GM21360 (cell line): ENCODE measurements around the gene TTLL6.

ENCODE experiments used
- ATAC-seq: cut with Tn5 transposase; IDR thresholded peaks from one replicate; pipeline ENCODE4 v1.9.1; 2021; ENCODE audit warnings: mild to moderate bottlenecking, moderate library complexity; ENCODE audit not compliant: unreplicated experiment

TTLL6 gene

DNA sequence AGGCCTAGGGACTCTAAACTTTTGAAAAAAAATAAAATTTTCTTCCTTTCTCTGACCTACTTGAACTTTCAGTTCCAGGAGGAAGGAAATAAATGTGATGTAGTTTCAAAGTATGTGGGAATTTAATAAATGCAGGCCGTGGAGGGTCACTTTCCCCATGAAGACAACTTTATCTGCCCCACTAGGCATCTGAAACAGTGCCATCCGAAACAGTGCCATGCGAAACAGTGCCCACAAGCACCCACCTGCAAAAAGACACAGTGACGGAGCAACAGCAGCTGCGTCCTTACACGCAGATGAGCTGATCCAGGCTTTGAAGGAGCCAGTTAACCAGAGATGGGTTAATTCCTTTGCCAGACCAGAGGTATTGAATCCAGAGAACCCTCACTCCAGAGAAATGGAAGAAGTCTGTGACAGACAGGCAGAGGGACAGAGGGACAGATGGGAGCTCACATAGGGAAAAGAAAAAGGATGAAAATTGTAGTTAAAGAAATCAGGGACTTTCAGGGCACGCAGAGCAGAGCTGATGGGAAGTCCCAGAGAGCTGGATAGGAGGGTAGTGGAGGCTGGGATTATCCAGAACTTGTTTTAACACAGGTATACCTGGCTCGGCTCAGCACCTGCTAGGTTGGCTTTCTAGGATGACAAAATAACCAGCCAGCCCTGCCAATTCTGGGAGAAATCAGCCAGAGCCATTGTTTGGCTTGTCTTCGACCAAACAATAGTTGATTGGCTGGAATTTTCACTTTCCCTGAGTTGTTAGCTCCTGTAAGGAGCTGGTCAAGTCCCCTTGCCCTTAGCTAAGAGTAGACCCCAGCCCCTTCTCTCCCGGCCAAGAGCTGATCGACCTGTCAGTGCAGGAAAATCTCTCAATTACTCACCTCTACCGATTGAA is 71.4 kb downstream of the TTLL6 start:
- no peak for ATAC-seq

DNA sequence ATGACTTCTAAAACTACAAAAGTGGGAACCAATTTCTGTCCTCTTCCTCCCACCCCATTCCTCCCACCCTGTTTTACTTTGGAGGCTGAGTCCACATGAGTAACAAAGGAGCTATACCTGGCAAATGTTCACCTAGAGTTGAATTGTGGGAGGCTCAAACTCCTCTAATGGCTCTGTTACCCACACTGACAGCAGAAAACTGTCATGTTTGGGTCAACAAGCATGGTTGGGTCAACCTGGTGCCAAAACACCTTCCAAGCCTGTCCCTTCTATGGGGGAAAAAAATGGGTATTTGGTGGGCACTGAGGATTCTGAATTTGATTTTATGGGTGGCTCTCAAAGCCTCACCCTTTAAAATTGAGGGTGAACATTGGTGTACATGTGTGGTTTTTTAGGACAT is 76.5 kb downstream of the TTLL6 start:
- no peak for ATAC-seq

DNA sequence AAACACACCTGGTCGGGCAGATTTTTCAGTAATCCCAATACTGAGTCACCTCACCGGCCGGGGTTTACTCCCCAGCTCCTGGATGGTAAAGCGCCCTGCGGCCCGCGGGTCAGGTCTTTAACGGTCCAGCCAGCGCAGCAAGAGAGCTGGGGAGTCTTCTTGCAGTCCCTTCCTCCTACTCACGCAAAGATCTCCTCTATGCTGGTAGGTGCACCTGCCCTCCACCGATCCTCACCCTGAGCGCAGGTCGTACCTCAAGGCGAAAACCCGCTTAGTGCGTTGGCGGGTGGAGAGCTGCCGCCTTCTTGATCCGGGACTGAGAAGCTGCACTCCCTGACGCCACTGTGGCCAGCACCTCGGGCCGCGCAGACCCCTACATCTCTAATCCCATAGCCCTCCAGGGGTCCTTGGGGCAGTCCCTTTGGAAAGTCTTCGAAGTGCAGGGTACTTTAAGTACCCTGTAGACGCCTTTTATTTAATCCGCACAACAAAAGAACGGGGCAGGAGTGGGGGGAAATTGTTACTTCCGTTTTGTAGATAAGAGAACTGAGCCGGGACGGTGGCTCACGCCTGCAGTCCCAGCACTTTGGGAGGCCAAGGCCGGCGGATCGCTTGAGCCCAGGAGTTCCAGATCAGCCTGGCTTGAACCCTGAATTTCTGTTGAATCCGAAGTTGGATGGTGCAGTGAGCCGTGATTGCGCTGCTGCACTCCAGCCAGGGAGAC is 78.1 kb downstream of the TTLL6 start:
- no peak for ATAC-seq

DNA sequence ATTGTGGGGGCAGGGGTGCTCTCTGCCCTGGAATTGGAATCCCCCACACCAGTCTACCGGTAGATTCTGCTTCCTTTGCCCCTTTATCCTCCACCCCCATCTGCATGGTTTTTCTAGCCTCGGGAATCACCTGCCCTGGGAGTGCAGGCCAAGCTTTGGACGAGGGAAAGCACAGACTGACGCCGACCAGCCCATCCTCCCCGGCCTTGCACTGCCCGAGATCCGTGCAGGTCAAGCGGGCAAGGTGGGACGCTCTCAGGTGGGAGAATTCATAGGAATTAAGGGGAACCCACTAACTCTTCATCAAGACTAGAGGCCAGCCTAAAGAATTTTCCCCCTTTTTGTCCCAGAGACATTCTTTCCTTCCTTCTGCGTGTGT is 78.6 kb downstream of the TTLL6 start:
- no peak for ATAC-seq

DNA sequence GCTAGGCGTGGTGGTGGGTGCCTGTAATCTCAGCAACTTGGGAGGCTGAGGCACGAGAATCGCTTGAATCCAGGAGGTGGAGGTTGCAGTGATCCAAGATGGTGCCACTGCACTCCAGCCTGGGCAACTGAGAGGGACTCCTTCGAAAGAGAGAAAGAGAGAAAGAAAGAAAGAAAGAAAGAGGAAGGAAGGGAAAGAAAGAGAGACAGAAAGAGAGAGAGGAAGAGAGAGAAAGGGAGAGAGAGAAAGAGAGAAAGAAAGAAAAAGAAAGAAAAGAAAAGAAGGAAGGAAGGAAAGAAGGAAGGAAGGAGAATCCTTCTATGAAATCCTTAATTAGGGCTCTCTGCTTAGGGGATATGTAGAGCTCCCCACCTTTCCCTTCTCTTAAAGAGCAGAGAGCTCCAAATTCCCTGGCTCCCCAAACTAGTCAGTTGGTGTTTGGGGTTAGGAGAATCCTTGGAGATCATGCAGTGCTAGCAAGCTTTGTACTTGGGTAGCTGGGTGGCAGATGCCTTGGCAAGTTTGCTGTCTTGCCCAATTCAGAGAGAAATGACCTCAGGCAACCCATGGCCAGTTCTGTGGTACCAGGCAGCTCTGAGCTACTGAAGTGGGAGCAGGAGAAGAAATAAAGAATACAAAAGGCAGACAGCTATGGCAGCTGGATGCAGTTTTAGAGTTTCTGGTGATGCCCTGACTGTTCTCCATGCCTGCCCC is 79.5 kb downstream of the TTLL6 start:
- ATAC-seq: no peak

DNA sequence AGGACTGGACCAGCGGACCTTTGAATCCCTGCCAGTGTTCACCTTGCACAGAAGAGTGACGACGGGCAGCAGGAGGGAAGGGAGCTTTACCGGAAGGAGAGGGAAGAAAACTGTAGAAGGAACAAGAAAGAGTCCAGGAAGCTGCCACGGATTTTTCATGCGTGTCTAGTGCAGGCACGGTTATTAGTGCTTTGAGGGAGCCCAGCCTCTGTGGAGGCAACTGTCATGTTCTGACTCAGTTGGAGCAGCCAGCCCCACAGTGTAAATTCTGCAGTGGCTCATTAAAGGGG is 82.0 kb downstream of the TTLL6 start:
- no peak for ATAC-seq

DNA sequence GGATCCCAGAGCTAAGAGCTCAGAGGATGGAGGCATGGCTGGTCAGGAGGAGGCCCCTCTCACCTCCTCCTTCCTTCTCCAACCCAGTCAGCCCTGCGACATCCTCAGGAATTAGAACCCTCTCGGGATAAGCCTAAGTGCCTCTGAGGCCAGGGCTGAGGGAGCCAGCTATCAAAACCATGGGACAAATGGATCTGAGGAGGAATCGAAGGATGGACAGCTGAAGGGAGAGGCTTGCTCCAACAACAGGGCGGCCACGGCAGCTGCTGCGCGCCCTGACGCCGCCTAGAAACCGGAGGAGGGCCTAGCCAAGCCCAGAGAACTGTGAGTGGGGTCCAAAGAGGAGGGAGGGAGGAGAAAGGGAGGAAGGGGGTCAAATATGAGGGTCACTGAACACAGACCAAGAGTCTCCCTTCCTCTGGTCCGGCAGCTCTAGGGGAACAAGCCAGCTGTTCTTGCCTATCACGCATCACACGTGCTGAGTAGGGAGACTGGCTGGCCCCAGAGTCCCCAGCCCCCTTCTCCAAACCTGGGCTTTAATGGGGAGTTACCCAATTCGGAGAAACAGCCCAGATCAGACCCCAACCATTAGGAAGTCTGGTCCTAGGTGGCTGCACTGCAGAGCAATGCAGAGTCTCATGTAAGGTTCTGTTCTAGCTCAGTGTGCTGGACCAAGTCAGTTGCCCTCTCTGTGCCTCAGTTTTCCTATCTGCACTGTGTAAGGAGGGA is 82.5 kb downstream of the TTLL6 start:
- ATAC-seq: no peak

DNA sequence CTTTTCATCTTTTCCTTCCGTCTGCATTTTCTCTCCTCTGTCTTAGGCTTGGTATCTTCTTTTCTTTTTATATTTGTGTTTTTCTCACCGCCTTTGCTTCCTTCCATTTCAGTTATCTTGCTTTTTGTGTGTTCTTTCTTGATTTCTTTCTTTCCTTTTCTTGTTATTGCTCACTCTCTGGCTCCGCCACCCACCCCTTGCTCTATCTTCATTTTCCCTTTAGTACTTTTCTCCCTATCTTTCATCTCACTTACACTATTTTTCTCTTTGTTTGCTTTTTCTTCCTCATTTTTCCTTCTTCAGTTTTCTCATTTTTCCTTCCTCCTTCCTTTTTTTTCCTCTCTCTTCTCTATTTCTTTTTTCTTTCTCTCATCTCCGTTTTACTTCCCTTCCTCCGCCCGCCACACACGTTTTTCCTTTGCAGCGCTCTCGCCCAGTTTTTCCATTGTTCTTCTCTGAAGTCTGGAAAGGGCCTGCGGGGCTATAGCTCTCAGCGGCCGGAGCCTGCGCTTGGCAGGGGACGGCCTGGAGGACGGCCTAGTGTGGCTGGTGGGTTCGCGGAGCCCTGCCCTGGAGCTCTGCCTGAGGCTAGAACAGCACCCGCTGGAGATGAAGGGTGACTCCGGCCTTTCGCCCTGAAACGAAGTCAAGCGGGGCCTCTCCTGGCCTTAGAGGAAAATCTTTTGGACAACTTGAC is 83.2 kb downstream of the TTLL6 start:
- no peak for ATAC-seq

DNA sequence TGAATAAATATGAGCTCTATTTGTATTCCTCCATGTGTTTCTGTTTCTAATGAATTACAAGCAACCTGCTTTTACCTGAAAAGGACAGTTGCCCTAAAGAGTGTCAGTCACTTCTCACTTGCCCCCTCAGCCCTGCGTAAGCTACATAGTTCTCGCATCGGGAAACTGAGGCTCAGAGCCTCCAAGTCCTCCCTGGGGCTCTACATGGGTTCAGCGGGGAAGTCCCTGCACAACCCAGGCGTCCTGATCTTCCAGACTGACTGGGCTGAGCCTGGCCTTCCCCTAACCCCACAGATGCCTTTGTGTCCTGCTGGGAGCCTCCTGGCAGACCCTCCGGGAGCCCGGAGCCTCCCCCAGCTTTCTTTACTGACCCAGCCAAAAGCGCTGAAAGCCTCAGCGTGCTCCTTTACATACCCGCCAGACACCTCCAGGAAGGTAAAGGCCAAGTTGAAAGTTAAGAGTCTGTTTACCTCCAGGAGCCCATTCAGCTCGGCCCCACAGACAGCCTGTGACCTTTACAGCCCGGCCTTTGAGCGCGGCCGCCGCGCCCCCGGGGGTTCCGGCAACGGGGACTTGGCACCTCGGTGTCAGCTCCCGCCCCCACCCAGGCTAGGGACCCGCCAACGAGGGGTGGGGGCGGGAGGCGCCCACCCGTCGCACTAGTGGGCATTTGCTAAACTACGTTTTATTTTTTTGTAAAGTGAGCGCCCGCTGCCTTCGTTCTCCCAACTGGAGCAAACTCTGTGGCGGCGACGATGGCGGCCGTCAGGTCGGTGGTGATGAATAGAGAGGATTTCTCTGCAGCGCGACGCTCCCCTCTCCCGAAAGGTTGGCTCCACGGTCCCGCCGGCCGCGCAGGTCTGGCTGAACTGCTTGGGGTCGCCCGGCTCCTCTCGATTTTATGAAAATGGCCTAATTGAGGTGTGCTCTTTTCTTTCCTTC is 84.1 kb downstream of the TTLL6 start:
- ATAC-seq: no peak

DNA sequence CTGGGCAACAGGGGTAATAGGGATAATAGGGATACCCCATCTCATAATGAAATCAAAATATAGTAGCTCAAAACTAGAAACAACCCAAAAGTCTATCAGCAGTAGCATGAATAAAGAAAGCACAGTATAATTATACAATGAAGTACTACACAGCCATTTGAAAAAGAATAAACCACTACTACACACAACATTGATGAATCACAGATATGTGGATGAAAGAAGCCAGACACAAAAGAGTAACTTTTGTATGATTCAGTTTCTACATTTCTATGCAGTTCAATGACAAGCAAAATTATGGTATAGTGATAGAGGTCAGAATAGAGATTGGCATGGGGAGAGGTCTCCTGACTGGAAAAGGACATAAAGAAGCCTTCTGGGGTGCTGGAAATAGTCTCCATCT is 85.7 kb downstream of the TTLL6 start:
- no peak for ATAC-seq

DNA sequence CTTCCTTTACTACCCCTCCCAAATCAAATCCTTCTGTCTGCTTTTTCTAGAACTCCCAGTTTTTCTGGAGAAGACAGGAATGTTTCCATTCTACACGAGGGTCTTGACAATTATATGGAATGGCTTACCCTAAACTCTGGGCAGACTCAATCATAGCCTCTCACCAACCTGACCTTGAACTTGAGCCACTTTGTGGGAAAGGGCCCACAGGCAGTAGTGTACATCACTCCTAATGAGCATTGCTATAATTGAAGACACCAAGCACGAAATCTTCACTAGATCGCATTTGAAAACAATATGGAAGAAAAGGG is 86.8 kb downstream of the TTLL6 start:
- ATAC-seq: no peak

DNA sequence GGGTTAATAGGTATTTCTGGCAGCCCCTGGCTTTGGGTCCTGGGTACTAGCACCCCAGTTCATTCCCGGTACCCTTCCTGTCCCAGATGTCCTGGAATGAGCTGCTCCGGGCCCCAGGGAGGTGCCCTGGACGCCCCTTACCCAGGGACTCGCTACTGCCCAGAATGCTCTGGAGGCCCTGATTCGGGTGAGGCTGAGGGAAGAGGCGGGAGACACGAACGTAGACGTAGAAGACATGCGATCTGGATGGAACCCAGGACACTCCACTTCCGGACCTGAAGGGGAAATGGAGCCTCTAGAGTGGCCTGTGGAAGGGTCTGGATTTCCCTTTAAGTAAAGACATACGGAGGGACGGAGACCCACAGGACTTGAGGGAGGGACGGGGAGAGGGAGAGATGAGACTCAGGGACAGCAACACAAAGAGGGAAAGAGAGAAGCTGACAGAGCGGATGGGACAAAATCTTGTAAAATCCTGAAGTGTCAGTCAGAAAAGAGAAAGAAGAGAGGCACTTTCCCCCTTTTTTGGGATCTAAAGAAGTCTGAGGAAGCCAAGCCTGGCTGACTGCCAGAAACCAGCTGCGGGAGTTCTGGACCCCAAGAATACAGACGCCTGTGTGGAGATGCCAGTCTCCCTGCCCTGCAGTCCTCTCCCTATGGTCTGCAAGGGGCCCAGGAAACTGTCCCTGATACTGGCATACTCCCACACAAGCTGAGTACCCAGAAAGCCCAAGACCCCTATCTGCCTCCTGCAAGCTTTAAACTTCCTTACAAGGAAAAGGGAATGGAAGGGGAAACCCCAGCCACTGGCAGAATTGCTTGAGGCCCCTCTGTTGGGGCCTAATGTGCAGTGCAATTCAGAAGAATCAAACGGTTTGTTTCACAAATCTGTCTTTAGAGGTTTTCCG is 87.4 kb downstream of the TTLL6 start:
- ATAC-seq: no peak

DNA sequence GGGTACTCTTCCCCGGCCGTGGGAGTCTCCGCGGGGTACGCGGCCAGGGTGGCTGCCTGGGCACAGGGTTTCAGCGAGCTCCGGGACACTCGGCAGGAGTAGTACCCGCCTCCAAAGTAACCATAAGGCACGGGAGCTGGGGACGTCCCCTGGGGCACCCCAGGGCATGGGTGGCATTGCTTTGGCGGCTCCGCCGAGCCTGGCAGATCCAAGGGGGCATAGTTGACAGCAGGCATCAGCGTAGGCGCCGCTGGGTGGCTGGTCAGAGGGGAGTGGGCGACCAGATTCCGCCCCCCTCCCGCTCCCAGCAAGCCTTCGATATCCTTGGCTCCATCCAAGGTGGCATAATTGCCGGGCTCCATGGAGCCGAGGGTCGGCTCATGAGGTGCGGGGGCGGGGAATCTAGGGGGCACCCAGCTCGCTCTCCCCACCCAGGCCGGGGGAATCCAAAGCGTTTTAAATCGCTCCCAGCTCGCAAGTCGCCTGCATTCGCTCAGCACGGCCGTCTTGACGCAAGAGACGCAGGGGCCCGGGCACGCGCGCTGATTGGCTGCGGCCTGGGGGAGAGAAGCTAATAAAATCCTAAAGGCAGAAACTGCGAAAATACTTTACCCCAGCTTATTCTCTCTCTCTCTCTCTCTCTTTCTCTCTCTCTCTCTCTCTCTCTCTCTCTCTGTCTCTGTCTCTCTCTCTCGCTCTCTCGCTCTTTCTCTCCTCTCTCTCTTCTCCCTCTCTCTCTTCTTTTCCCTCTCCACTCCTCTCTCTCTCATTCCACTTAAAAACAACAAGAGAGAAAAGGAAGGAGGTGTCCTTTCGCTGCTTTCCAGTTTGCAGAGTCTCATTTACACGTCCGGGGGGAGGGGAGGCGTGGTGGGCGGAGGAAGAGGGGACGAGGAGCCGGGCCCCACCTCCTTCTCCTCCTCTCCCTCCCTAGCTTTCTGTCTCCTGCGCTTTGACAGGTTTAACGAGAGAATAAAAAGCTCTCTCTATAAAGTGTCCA is 88.5 kb downstream of the TTLL6 start, which contains the start of gene HOXB13:
TSS of gene HOXB13 (minus strand) at position 519 of the 1,000 bp plus-strand sequence. CDS start at position 362, 157 bp downstream.
- ATAC-seq: no peak

DNA sequence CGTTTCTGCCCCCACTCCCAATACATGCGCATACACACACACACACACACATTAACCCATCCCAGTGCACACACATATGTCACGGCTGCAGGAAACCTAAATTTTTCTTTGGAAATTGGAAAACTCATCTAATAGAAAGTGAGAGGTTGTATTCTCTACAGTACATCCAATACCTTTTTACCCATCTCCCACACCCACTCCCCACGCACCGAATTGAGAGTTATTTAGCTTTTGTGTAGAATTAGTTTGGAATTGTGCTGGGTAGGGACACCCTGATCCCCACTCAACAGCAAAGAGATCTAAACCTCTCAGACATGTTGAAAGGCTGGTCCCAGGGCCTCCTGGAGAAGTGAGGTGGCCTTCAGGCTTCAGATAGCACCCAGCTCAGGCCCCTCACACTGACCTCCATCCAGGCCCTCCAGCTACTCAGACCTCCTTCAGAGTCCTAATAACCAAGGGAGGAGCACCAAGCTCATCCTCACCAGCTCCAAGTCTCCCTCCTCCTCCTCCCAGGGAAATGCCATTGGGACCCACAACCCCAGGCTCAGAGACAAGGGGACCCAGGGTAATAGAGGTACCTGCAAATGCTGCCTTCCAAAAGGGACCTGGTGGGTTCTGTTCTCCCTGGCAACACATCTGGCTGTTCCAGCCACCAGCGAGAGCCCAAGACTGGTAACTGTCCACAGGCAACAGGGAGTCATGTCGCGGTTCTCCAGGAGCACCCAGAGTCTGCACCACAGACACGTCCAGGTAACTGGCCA is 89.4 kb downstream of the TTLL6 start:
- no peak for ATAC-seq

DNA sequence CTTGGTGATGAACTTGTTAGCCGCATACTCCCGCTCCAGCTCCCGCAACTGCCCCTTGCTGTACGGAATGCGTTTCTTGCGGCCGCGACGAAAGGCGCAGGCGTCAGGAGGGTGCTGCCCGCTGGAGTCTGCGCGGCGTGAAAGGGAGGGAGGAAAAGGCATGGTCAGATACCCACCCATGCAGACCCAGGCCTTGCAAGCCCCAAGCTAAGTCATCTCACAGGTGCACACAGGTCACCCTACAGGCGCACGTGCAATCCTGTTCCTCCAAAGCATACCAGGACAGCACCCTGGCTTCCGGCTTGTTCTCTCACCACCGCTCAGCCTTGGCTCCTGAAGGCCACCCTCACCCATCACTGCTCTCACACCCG is 90.1 kb downstream of the TTLL6 start:
- ATAC-seq: no peak

DNA sequence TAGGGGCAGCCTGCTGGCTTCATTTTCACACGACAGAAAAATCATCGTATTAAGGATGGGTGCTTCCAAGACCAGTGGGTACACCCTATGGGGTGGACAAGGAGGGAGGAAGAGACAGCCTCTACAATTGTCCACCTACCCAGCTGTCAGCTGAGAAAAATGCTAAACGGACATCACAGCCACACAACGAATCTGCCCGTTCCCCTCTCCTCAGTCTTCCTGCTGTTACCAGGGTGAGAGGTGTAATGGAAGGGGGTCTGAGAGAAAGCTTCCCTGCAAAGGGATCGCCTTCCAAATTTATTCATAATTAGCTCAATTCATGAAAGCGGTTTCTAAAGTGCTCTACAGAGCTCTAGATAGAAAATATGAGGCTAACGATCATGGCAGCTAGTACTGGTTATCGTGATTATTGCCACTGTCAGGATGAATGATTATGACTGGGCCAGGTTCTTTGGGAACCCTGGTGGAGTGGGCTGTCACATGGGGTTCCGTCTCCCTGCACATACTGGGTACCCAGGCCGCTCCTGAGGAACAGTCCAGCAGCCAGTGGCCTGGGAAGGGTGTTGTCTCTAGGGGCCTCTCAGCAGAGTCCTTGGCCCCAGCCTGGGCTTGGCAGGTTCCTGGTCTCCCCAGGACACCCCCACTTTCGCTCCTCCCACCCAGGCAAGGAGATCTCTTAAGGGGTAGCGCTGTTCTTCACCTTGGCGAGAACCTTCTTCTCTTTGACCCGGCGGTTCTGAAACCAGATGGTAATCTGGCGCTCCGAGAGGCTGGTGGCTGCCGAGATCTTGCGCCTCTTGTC is 90.7 kb downstream of the TTLL6 start:
- ATAC-seq: no peak
